Naive thymus-derived CD4-positive, alpha-beta T cell (primary cell): ENCODE data around the gene SCYL2. TPM values are rescaled to one million over a fixed set of nuclear protein-coding genes. Genes with fewer than 3 reads are reported as not detected.
A peak's percentile ranks its signal among the peaks of the same experiment; 100 is the strongest.

Experiments
- ATAC-seq: fragments of 150-1000 bp; cut with Tn5 transposase; 2 replicates; pipeline ENCODE4 v1.10.0; 2021; ENCODE audit warnings: mild to moderate bottlenecking, moderate library complexity
- CTCF ChIA-PET: fragments of 350-600 bp; sonication (Branson Sonifier 250); formaldehyde crosslinking; loops from one replicate; lab custom pipeline; 2021; ENCODE audit warnings: antibody characterized with exemption; lab: Charles Lee
- POLR2A ChIA-PET: fragments of 350-600 bp; sonication (Branson Sonifier 250); formaldehyde crosslinking; loops from one replicate; lab custom pipeline; 2021; ENCODE audit warnings: antibody characterized with exemption, inconsistent platforms; lab: Charles Lee
- DNase-seq, 9 donors: peaks; one replicate each; pipeline versions ENCODE4 v3.0.0 to v3.0.0-alpha.2; 2020 to 2022; ENCODE audit warnings: mixed read lengths in 1 of 9
- H3K27ac ChIP-seq: one replicate; pipeline ENCODE4 v1.7.0; 2013; ENCODE audit warnings: mild to moderate bottlenecking, low read depth, low read length, moderate library complexity
- H3K27me3 ChIP-seq, 2 donors: one replicate each; pipeline ENCODE4 v1.7.0; 2013; ENCODE audit warnings: low read length in 2 of 2, mild to moderate bottlenecking in 2 of 2, moderate library complexity in 2 of 2; ENCODE audit not compliant: control insufficient read depth in 2 of 2, insufficient read depth in 2 of 2
- H3K36me3 ChIP-seq, 3 experiments: 1 replicate in 2 of 3; 2 replicates in 1 of 3; pipeline ENCODE4 v1.7.0; 2013; ENCODE audit warnings: low read length in 3 of 3, mild to moderate bottlenecking in 3 of 3, moderate library complexity in 1 of 3; ENCODE audit not compliant: insufficient read depth in 3 of 3, control insufficient read depth in 2 of 3
- H3K4me1 ChIP-seq, 2 donors: one replicate each; pipeline ENCODE4 v1.7.0; 2013; ENCODE audit warnings: low read length in 2 of 2, mild to moderate bottlenecking in 2 of 2, moderate library complexity in 1 of 2; ENCODE audit not compliant: control insufficient read depth in 2 of 2, insufficient read depth in 2 of 2
- H3K4me3 ChIP-seq: 2 replicates; pipeline ENCODE4 v1.7.0; 2013; ENCODE audit warnings: mild to moderate bottlenecking, low read length
- H3K9me3 ChIP-seq, 3 experiments: 1 replicate in 2 of 3; 2 replicates in 1 of 3; pipeline ENCODE4 v1.7.0; 2013; ENCODE audit warnings: low read length in 3 of 3; ENCODE audit not compliant: control insufficient read depth in 2 of 3
- H3K27ac Mint-ChIP-seq, 9 donors: one replicate each; pipeline ENCODE4 v1.8.0; 2020 to 2022; ENCODE audit warnings: mixed read lengths in 9 of 9, mild to moderate bottlenecking in 8 of 9, moderate library complexity in 5 of 9, inconsistent platforms in 2 of 9
- H3K27me3 Mint-ChIP-seq, 5 donors: one replicate each; pipeline ENCODE4 v1.8.0; 2021 to 2022; ENCODE audit warnings: mixed read lengths in 5 of 5, mild to moderate bottlenecking in 1 of 5
- H3K36me3 Mint-ChIP-seq, 5 donors: one replicate each; pipeline ENCODE4 v1.8.0; 2020 to 2022; ENCODE audit warnings: mixed read lengths in 5 of 5, mild to moderate bottlenecking in 3 of 5, inconsistent platforms in 1 of 5
- H3K4me1 Mint-ChIP-seq, 7 donors: one replicate each; pipeline ENCODE4 v1.8.0; 2020 to 2022; ENCODE audit warnings: mixed read lengths in 7 of 7, mild to moderate bottlenecking in 3 of 7, inconsistent platforms in 1 of 7
- H3K4me3 Mint-ChIP-seq, 10 donors: one replicate each; pipeline ENCODE4 v1.8.0; 2020 to 2022; ENCODE audit warnings: mild to moderate bottlenecking in 10 of 10, mixed read lengths in 10 of 10, moderate library complexity in 6 of 10, inconsistent platforms in 2 of 10
- H3K9me3 Mint-ChIP-seq, 11 donors: one replicate each; pipeline ENCODE4 v1.8.0; 2020 to 2022; ENCODE audit warnings: mixed read lengths in 11 of 11, mild to moderate bottlenecking in 4 of 11, inconsistent platforms in 1 of 11, moderate library complexity in 1 of 11
- intact Hi-C, 2 donors: fragments of 100-400 bp; cut with micrococcal nuclease; formaldehyde crosslinking; loops; one replicate each; pipeline ENCODE4 v1.15.1; 2023
- polyA plus RNA-seq, 2 donors: library from polyadenylated mRNA; unstranded; fragments of 300-500 nt; fragmentation: Illumina TruSeq; gene quantifications; one replicate each; pipeline ENCODE4 v1.2.3, GENCODE V29; 2021
- total RNA-seq, 6 experiments: library from RNA in 5 of 6; stranded (reverse) in 5 of 6; gene quantifications; 1 replicate in 5 of 6; 2 replicates in 1 of 6; pipeline ENCODE4 v1.2.3 and lab custom pipeline; 2021 to 2026

Gene SCYL2
- total and polyA plus RNA-seq, 7 experiments from 2014 or later: 18.9 to 49.4 (median 36.4) TPM

- Histone ChIP-seq H3K36me3 (no peaks in the 10 kb centered on the region), H3K4me1 (no peaks in the 10 kb centered on the region), H3K27ac (no peak overlapping the region), H3K27me3 (no peaks in the 10 kb centered on the region), H3K4me3 (no peak overlapping the region), H3K9me3 (no peaks in the 10 kb centered on the region)
- H3K27me3 Mint-ChIP-seq: no peaks in the 10 kb centered on the region
- intact Hi-C loops: no loop called here
- no peaks in the 10 kb centered on the region for H3K9me3 Mint-ChIP-seq
- ChIA-PET POLR2A (no interaction called here), CTCF (no interaction called here)
- no peak overlapping the region for H3K4me3 Mint-ChIP-seq
- ATAC-seq (no peak), DNase-seq (no peak)
- peaks cover 0 to 4% (median 0%) of the 10 kb centered on the region in 5 donors for H3K36me3 Mint-ChIP-seq
- no peak overlapping the region for H3K27ac Mint-ChIP-seq
- H3K4me1 Mint-ChIP-seq: no peaks in the 10 kb centered on the region
These were observed 23.8 kb upstream of the SCYL2 start for GRCh38 chr12:100243137-100243536.

DNA sequence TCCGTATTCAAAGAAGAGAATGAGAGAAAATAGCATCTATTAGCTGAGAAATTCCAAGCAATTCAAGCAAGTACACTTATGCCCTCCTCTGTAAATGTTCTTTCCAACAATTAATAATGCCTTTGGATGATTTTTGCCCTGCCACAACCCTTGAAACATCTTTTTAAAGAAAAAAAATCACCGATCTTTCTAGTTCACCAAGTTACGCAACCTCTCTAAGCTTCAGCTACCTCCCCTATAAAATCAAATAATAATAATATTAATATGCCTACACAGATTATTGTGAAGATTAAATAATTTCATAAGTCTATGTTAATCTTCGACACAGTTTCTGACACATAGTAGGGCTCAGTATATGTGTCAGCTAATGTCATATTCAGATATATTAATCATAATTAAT, 19.2 kb upstream of the SCYL2 start:
- ATAC-seq (no peak), DNase-seq (no peak)
- ChIA-PET CTCF (no interaction called here), POLR2A (no interaction called here)
- H3K27me3 ChIP-seq: no peaks in the 10 kb centered on the region
- no peaks in the 10 kb centered on the region for H3K4me1 Mint-ChIP-seq
- H3K36me3 Mint-ChIP-seq: peaks cover 0 to 11% (median 0%) of the 10 kb centered on the region in 5 donors
- no peaks in the 10 kb centered on the region for H3K27me3 Mint-ChIP-seq
- H3K27ac ChIP-seq: no peak overlapping the region
- no peak overlapping the region for H3K4me3 Mint-ChIP-seq
- no peak overlapping the region for H3K4me3 ChIP-seq
- H3K9me3 ChIP-seq: no peaks in the 10 kb centered on the region
- H3K36me3 ChIP-seq: no peaks in the 10 kb centered on the region
- no peak overlapping the region for H3K27ac Mint-ChIP-seq
- H3K4me1 ChIP-seq: no peaks in the 10 kb centered on the region
- intact Hi-C loops: no loop called here
- H3K9me3 Mint-ChIP-seq: no peaks in the 10 kb centered on the region

DNA sequence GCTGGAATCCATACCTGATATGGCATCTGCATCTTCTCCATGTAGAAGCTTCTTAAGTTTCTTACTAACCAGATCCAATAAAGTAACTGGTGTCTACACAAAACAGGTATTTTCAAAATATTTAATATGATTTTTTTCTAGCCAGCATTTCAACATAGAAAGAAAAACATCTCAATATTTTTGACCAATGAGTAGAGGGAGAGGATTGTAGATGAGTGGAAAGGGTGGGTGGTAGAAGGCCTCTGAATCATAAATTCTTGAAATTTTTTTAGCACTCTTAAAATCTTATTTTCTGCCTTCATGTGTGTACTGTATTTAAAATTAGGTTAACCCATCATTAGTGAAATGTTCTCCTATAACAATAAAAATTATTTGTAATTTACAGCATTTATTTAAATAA, 18.1 kb upstream of the SCYL2 start:
- ChIA-PET CTCF (interaction anchor here (0.6 kb wide), 1 partner anchor 292 kb away, joined by 4 read pairs; no protein-coding TSS in a partner anchor), POLR2A (no interaction called here)
- no peak overlapping the region for H3K4me3 ChIP-seq
- H3K27ac ChIP-seq: no peak overlapping the region
- H3K9me3 ChIP-seq: no peaks in the 10 kb centered on the region
- DNase-seq: no peak
- peaks cover 0 to 11% (median 0%) of the 10 kb centered on the region in 5 donors for H3K36me3 Mint-ChIP-seq
- no peaks in the 10 kb centered on the region for H3K27me3 ChIP-seq
- intact Hi-C loops: no loop called here
- no peak for ATAC-seq
- H3K4me3 Mint-ChIP-seq: no peak overlapping the region
- H3K36me3 ChIP-seq: no peaks in the 10 kb centered on the region
- no peaks in the 10 kb centered on the region for H3K27me3 Mint-ChIP-seq
- no peaks in the 10 kb centered on the region for H3K4me1 ChIP-seq
- no peak overlapping the region for H3K27ac Mint-ChIP-seq
- H3K9me3 Mint-ChIP-seq: no peaks in the 10 kb centered on the region
- no peaks in the 10 kb centered on the region for H3K4me1 Mint-ChIP-seq

DNA sequence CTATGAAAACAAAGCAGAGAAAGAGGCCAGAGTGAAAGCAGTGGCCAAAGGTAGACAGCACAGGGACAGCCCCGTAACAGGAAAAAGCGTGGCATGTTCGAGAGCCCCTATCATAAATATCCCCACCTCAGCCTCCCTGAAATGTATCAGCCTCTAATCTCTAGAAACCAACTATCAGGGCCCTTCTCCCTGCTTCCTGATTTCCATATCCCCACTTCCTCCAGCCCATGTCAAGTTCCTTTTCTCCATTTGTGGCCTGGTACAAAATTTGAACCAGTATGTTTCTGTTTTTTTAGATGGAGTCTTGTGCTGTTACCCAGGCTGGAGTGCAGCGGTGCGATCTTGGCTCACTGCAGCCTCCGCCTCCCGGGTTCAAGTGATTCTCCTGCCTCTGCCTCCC, 17.0 kb upstream of the SCYL2 start:
- Mint-ChIP-seq H3K9me3 (no peaks in the 10 kb centered on the region), H3K27me3 (no peaks in the 10 kb centered on the region), H3K27ac (peak overlapping the region in 1 of 9 donors; percentile 12), H3K4me3 (no peak overlapping the region), H3K36me3 (peaks cover 0 to 11% (median 0%) of the 10 kb centered on the region in 5 donors), H3K4me1 (no peaks in the 10 kb centered on the region)
- H3K27ac ChIP-seq: no peak overlapping the region
- DNase-seq (no peak), ATAC-seq (no peak)
- no peaks in the 10 kb centered on the region for H3K9me3 ChIP-seq
- POLR2A ChIA-PET: no interaction called here
- no peaks in the 10 kb centered on the region for H3K27me3 ChIP-seq
- no peak overlapping the region for H3K4me3 ChIP-seq
- no peaks in the 10 kb centered on the region for H3K4me1 ChIP-seq
- no peaks in the 10 kb centered on the region for H3K36me3 ChIP-seq
- CTCF ChIA-PET: no interaction called here
- intact Hi-C loops: no loop called here

GRCh38 chr12:100251917-100252316, 15.1 kb upstream of the SCYL2 start:
- Mint-ChIP-seq H3K4me1 (no peaks in the 10 kb centered on the region), H3K4me3 (no peak overlapping the region), H3K27ac (peak overlapping the region in 1 of 9 donors; percentile 22), H3K27me3 (no peaks in the 10 kb centered on the region), H3K36me3 (peaks cover 0 to 7% (median 0%) of the 10 kb centered on the region in 5 donors), H3K9me3 (no peaks in the 10 kb centered on the region)
- Histone ChIP-seq H3K36me3 (no peaks in the 10 kb centered on the region), H3K4me3 (no peak overlapping the region), H3K27ac (no peak overlapping the region), H3K9me3 (no peaks in the 10 kb centered on the region), H3K4me1 (no peaks in the 10 kb centered on the region), H3K27me3 (no peaks in the 10 kb centered on the region)
- intact Hi-C loops: no loop called here
- CTCF ChIA-PET: no interaction called here
- POLR2A ChIA-PET: no interaction called here
- DNase-seq: no peak
- no peak for ATAC-seq

DNA sequence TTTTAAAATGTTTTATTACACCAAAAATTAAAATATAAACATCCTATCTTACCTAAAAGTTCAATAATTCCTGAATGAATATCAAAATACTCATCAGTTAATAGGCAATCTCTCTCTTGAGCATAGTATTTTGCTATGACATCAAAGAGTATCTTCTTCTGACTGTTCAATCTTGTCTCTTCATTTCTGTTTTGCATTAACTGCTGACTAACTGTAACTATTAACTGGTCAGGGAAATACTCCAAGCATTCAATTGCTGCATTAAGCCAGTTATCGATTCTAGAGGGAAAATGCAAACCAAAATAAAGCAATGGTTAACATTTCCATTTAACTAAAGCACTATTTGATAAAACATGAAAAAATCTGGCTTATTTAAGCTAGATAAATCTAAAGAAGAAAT, 13.5 kb upstream of the SCYL2 start:
- DNase-seq (no peak), ATAC-seq (no peak)
- H3K36me3 ChIP-seq: no peaks in the 10 kb centered on the region
- no peak overlapping the region for H3K4me3 ChIP-seq
- Mint-ChIP-seq H3K4me3 (no peak overlapping the region), H3K9me3 (peaks cover 0 to 5% (median 0%) of the 10 kb centered on the region in 11 donors), H3K27ac (no peak overlapping the region), H3K36me3 (peaks cover 0 to 14% (median 4%) of the 10 kb centered on the region in 5 donors), H3K27me3 (no peaks in the 10 kb centered on the region), H3K4me1 (peaks cover 0 to 8% (median 6%) of the 10 kb centered on the region in 7 donors)
- no peaks in the 10 kb centered on the region for H3K9me3 ChIP-seq
- CTCF ChIA-PET: no interaction called here
- no peak overlapping the region for H3K27ac ChIP-seq
- no peaks in the 10 kb centered on the region for H3K27me3 ChIP-seq
- POLR2A ChIA-PET: no interaction called here
- intact Hi-C loops: no loop called here
- no peaks in the 10 kb centered on the region for H3K4me1 ChIP-seq

DNA sequence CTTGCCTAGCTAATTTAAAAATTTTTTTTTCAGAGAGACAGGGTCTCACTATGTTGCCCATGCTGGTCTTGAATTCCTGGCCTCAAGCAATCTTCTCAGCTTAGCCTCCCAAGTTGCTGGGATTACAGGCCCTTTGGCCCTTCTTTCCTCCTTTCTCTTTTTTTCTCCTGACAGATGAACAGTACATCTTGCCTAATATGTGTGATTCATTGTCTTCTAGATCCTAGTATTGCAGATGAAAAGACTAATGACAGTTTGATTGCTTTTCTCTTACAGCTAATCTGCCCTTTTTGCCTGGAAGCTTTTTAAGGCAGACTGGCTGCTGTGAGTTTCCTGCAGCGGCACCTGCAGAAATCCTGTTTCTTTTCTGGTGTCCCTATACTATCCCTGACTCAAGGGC, 12.1 kb upstream of the SCYL2 start:
- POLR2A ChIA-PET: interaction anchor here (1.0 kb wide), 1 partner anchor 54 kb away, joined by 3 read pairs; the partner anchor contains the start of gene ACTR6
- Mint-ChIP-seq H3K27me3 (no peaks in the 10 kb centered on the region), H3K4me3 (no peak overlapping the region), H3K4me1 (peaks cover 0 to 15% (median 6%) of the 10 kb centered on the region in 7 donors), H3K9me3 (peaks cover 0 to 5% (median 0%) of the 10 kb centered on the region in 11 donors), H3K36me3 (peaks cover 0 to 10% (median 4%) of the 10 kb centered on the region in 5 donors), H3K27ac (peak overlapping the region in 1 of 9 donors; percentile 47)
- Histone ChIP-seq H3K27ac (no peak overlapping the region), H3K27me3 (no peaks in the 10 kb centered on the region), H3K36me3 (no peaks in the 10 kb centered on the region), H3K4me3 (no peak overlapping the region), H3K4me1 (no peaks in the 10 kb centered on the region), H3K9me3 (no peaks in the 10 kb centered on the region)
- DNase-seq (no peak), ATAC-seq (no peak)
- intact Hi-C loops: no loop called here
- CTCF ChIA-PET: no interaction called here
